ENCODE measurements around the gene TJAP1. TPM values are rescaled to one million over a fixed set of nuclear protein-coding genes. Genes with fewer than 3 reads are reported as not detected.

Gene TJAP1
- total and polyA plus RNA-seq, 4 experiments from 2014 or later, result 7.3 to 54.4 (median 32.1) TPM

GRCh38 chr6:43509142-43509983 lies 32.0 kb downstream of the TJAP1 start:
- ChIA-PET CTCF (ENCODE audit: partially characterized antibody) (interaction anchor here (0.9 to 5.6 kb wide), 8 partner anchors 10 to 271 kb away, joined by 3 to 65 read pairs (median 4); partner anchors contain the start of genes POLR1C and YIPF3), POLR2A (ENCODE audit: partially characterized antibody) (interaction anchor here (0.6 to 2.7 kb wide), 9 partner anchors 16 to 1859 kb away, joined by 3 to 15 read pairs (median 4); partner anchors contain the start of genes ABCC10, CNPY3, DLK2 and GTPBP2)
- intact Hi-C loops (cut with micrococcal nuclease), result loop anchor here (5.0 kb wide), 1 partner anchor 142 kb away; the partner anchor contains the start of gene ZNF318
- DNase-seq, result no peak
- Mint-ChIP-seq H3K27me3 (peaks cover 9 to 13% of the 10 kb centered on the region in 2 donors), H3K27ac (peak overlapping the region; percentile 15 to 95 (median 81)), H3K9me3 (no peaks in the 10 kb centered on the region), H3K4me3 (peak overlapping the region; percentile 74 to 94 (median 88)), H3K4me1 (peaks cover 12 to 48% (median 29%) of the 10 kb centered on the region in 4 donors), H3K36me3 (peaks cover 23 to 50% of the 10 kb centered on the region in 2 donors)
- Histone ChIP-seq H3K27me3 (ENCODE audit: insufficient read depth, low read length) (peaks cover 11% of the 10 kb centered on the region), H3K4me3 (ENCODE audit: low read length in 2 of 2) (peak overlapping the region in 1 of 2 donors; percentile 49), H3K9me3 (ENCODE audit: control insufficient read depth in 1 of 2, low read length in 2 of 2) (no peaks in the 10 kb centered on the region), H3K4me1 (ENCODE audit: insufficient read depth, low read length) (peaks cover 21% of the 10 kb centered on the region), H3K27ac (ENCODE audit: low read depth, low read length) (no peak overlapping the region), H3K36me3 (ENCODE audit: insufficient read depth, low read length) (peaks cover 30% of the 10 kb centered on the region)

GRCh38 chr6:43509984-43510826 lies 32.8 kb downstream of the TJAP1 start, which contains the start of gene LRRC73:
Gene LRRC73 (minus strand): TSS chr6:43510346. CDS start chr6:43509785, 561 bp downstream.
- Histone ChIP-seq H3K4me1 (ENCODE audit: insufficient read depth, low read length) (peaks cover 29% of the 10 kb centered on the region), H3K4me3 (ENCODE audit: low read length in 2 of 2) (peak within 1 kb of the TSS in 1 of 2 donors; percentile 49), H3K27ac (ENCODE audit: low read depth, low read length) (peak within 1 kb of the TSS; percentile 62), H3K27me3 (ENCODE audit: insufficient read depth, low read length) (peaks cover 11% of the 10 kb centered on the region), H3K9me3 (ENCODE audit: control insufficient read depth in 1 of 2, low read length in 2 of 2) (no peaks in the 10 kb centered on the region), H3K36me3 (ENCODE audit: insufficient read depth, low read length) (peaks cover 34% of the 10 kb centered on the region)
- intact Hi-C loops (cut with micrococcal nuclease), result loop anchor here (1.0 to 10.0 kb wide), 3 partner anchors 55 to 265 kb away; partner anchors contain the start of genes DLK2, TTBK1 and ZNF318
- ChIA-PET CTCF (ENCODE audit: partially characterized antibody) (interaction anchor here (0.9 to 5.6 kb wide), 6 partner anchors 9 to 113 kb away, joined by 3 to 65 read pairs (median 4); partner anchors contain the start of genes POLR1C, TJAP1 and YIPF3), POLR2A (ENCODE audit: partially characterized antibody) (interaction anchor here (0.6 to 2.7 kb wide), 8 partner anchors 16 to 1860 kb away, joined by 3 to 15 read pairs (median 4); partner anchors contain the start of genes ABCC10, CNPY3, DLK2 and GTPBP2)
- peak; percentile 77 to 82 (median 78) for DNase-seq
- Mint-ChIP-seq H3K27me3 (peaks cover 9 to 13% of the 10 kb centered on the region in 2 donors), H3K36me3 (peaks cover 30 to 51% of the 10 kb centered on the region in 2 donors), H3K9me3 (no peaks in the 10 kb centered on the region), H3K27ac (peak within 1 kb of the TSS; percentile 15 to 95 (median 81)), H3K4me3 (peak within 1 kb of the TSS; percentile 73 to 94 (median 88)), H3K4me1 (peaks cover 18 to 48% (median 36%) of the 10 kb centered on the region in 4 donors)

- Mint-ChIP-seq H3K27ac (peak overlapping the region in 5 of 7 donors; percentile 12 to 79 (median 59)), H3K27me3 (peaks cover 9 to 13% of the 10 kb centered on the region in 2 donors), H3K4me1 (peaks cover 24 to 53% (median 40%) of the 10 kb centered on the region in 4 donors), H3K4me3 (peak overlapping the region; percentile 71 to 84 (median 76)), H3K36me3 (peaks cover 31 to 55% of the 10 kb centered on the region in 2 donors), H3K9me3 (no peaks in the 10 kb centered on the region)
- no peak for DNase-seq
- H3K4me1 ChIP-seq (ENCODE audit: insufficient read depth, low read length), result peaks cover 35% of the 10 kb centered on the region
- H3K36me3 ChIP-seq (ENCODE audit: insufficient read depth, low read length), result peaks cover 34% of the 10 kb centered on the region
- peak overlapping the region; percentile 62 for H3K27ac ChIP-seq (ENCODE audit: low read depth, low read length)
- H3K4me3 ChIP-seq (ENCODE audit: low read length in 2 of 2), result no peak overlapping the region
- POLR2A ChIA-PET (ENCODE audit: partially characterized antibody), result interaction anchor here (1.1 to 2.7 kb wide), 3 partner anchors 17 to 581 kb away, joined by 3 to 15 read pairs (median 8); partner anchors contain the start of genes ABCC10 and CNPY3
- intact Hi-C loops (cut with micrococcal nuclease), result loop anchor here (1.0 to 10.0 kb wide), 2 partner anchors 55 to 266 kb away; partner anchors contain the start of genes DLK2 and TTBK1
- CTCF ChIA-PET (ENCODE audit: partially characterized antibody), result interaction anchor here (0.9 to 1.6 kb wide), 3 partner anchors 33 to 113 kb away, joined by 3 to 4 read pairs (median 3); partner anchors contain the start of gene TJAP1
- peaks cover 11% of the 10 kb centered on the region for H3K27me3 ChIP-seq (ENCODE audit: insufficient read depth, low read length)
- no peaks in the 10 kb centered on the region for H3K9me3 ChIP-seq (ENCODE audit: control insufficient read depth in 1 of 2, low read length in 2 of 2)
Observed at GRCh38 chr6:43510827-43511163, 33.4 kb downstream of the TJAP1 start.

- DNase-seq, result no peak
- Histone ChIP-seq H3K4me3 (ENCODE audit: low read length in 2 of 2) (no peak overlapping the region), H3K4me1 (ENCODE audit: insufficient read depth, low read length) (peaks cover 38% of the 10 kb centered on the region), H3K27ac (ENCODE audit: low read depth, low read length) (no peak overlapping the region), H3K36me3 (ENCODE audit: insufficient read depth, low read length) (peaks cover 34% of the 10 kb centered on the region), H3K27me3 (ENCODE audit: insufficient read depth, low read length) (peaks cover 11% of the 10 kb centered on the region), H3K9me3 (ENCODE audit: control insufficient read depth in 1 of 2, low read length in 2 of 2) (no peaks in the 10 kb centered on the region)
- Mint-ChIP-seq H3K4me1 (peaks cover 26 to 57% (median 38%) of the 10 kb centered on the region in 4 donors), H3K36me3 (peaks cover 28 to 54% of the 10 kb centered on the region in 2 donors), H3K27me3 (peaks cover 9 to 13% of the 10 kb centered on the region in 2 donors), H3K27ac (peak overlapping the region in 4 of 7 donors; percentile 30 to 77 (median 70)), H3K4me3 (peak overlapping the region in 5 of 8 donors; percentile 17 to 71 (median 32)), H3K9me3 (no peaks in the 10 kb centered on the region)
- intact Hi-C loops (cut with micrococcal nuclease), result loop anchor here (10.0 kb wide), 1 partner anchor 267 kb away; the partner anchor contains the start of gene TTBK1
- CTCF ChIA-PET (ENCODE audit: partially characterized antibody), result no interaction called here
- POLR2A ChIA-PET (ENCODE audit: partially characterized antibody), result interaction anchor here (1.8 to 2.7 kb wide), 2 partner anchors 18 to 34 kb away, joined by 6 to 15 read pairs; partner anchors contain the start of gene TJAP1
Observed at GRCh38 chr6:43511824-43512415, 34.5 kb downstream of the TJAP1 start.

GRCh38 chr6:43515808-43516207 lies 38.4 kb downstream of the TJAP1 start:
- intact Hi-C loops (cut with micrococcal nuclease), result loop anchor here (2.0 to 10.0 kb wide), 5 partner anchors 61 to 345 kb away; partner anchors contain the start of genes DLK2, GTPBP2, POLH and SRF
- no peak for DNase-seq
- ChIA-PET CTCF (ENCODE audit: partially characterized antibody) (interaction anchor here (7.5 kb wide), 1 partner anchor 8 kb away, joined by 65 read pairs; the partner anchor contains the start of gene LRRC73), POLR2A (ENCODE audit: partially characterized antibody) (interaction anchor here (1.0 to 2.8 kb wide), 11 partner anchors 8 to 269 kb away, joined by 3 to 21 read pairs (median 6); partner anchors contain the start of genes ABCC10, DLK2 and GTPBP2)
- H3K4me1 ChIP-seq (ENCODE audit: insufficient read depth, low read length), result peaks cover 46% of the 10 kb centered on the region
- Mint-ChIP-seq H3K4me3 (peak overlapping the region in 1 of 8 donors; percentile 82), H3K36me3 (peaks cover 30 to 64% of the 10 kb centered on the region in 2 donors), H3K27me3 (no peaks in the 10 kb centered on the region), H3K4me1 (peaks cover 21 to 43% (median 26%) of the 10 kb centered on the region in 4 donors), H3K27ac (no peak overlapping the region), H3K9me3 (no peaks in the 10 kb centered on the region)
- peak overlapping the region; percentile 92 for H3K27ac ChIP-seq (ENCODE audit: low read depth, low read length)
- no peaks in the 10 kb centered on the region for H3K9me3 ChIP-seq (ENCODE audit: control insufficient read depth in 1 of 2, low read length in 2 of 2)
- no peaks in the 10 kb centered on the region for H3K27me3 ChIP-seq (ENCODE audit: insufficient read depth, low read length)
- H3K4me3 ChIP-seq (ENCODE audit: low read length in 2 of 2), result peak overlapping the region; percentile 91 to 99
- H3K36me3 ChIP-seq (ENCODE audit: insufficient read depth, low read length), result peaks cover 51% of the 10 kb centered on the region

- Mint-ChIP-seq H3K36me3 (peaks cover 31 to 65% of the 10 kb centered on the region in 2 donors), H3K9me3 (no peaks in the 10 kb centered on the region), H3K27ac (no peak overlapping the region), H3K4me3 (no peak overlapping the region), H3K4me1 (peaks cover 16 to 41% (median 26%) of the 10 kb centered on the region in 4 donors), H3K27me3 (no peaks in the 10 kb centered on the region)
- peaks cover 44% of the 10 kb centered on the region for H3K4me1 ChIP-seq (ENCODE audit: insufficient read depth, low read length)
- peaks cover 54% of the 10 kb centered on the region for H3K36me3 ChIP-seq (ENCODE audit: insufficient read depth, low read length)
- H3K4me3 ChIP-seq (ENCODE audit: low read length in 2 of 2), result peak overlapping the region; percentile 91 to 99
- ChIA-PET POLR2A (ENCODE audit: partially characterized antibody) (interaction anchor here (0.6 to 2.8 kb wide), 25 partner anchors 8 to 771 kb away, joined by 3 to 21 read pairs (median 5); partner anchors contain the start of genes ABCC10, CNPY3, DLK2 and GTPBP2), CTCF (ENCODE audit: partially characterized antibody) (interaction anchor here (0.6 to 7.5 kb wide), 5 partner anchors 9 to 146 kb away, joined by 3 to 65 read pairs (median 4); partner anchors contain the start of genes LRRC73 and ZNF318)
- H3K9me3 ChIP-seq (ENCODE audit: control insufficient read depth in 1 of 2, low read length in 2 of 2), result no peaks in the 10 kb centered on the region
- no peaks in the 10 kb centered on the region for H3K27me3 ChIP-seq (ENCODE audit: insufficient read depth, low read length)
- peak overlapping the region; percentile 92 for H3K27ac ChIP-seq (ENCODE audit: low read depth, low read length)
- intact Hi-C loops (cut with micrococcal nuclease), result loop anchor here (2.0 to 10.0 kb wide), 5 partner anchors 60 to 346 kb away; partner anchors contain the start of genes DLK2, GTPBP2, POLH and SRF
- DNase-seq, result no peak
Observed at GRCh38 chr6:43516367-43516696, 39.0 kb downstream of the TJAP1 start.

All from CD4-positive, alpha-beta memory T cell (primary cell).